NAMALWA (cell line): ENCODE measurements around the gene CEACAM19.
"Not testable (repeated sequence)": the region's sequence is repeated elsewhere in the genome, so short reads cannot be mapped to it uniquely, and the experiment has no call there.

Experiments
- DNase-seq: peaks from one replicate; pipeline ENCODE4 v3.0.0-alpha.2; 2015; ENCODE audit warnings: low spot score

CEACAM19 gene

GRCh38 chr19:44671400-44671799 is at the start of gene CEACAM19:
CEACAM19 (plus strand) TSS chr19:44671482; CDS start chr19:44671932, 450 bp downstream.
- no peak for DNase-seq

GRCh38 chr19:44623080-44623479 is 48.2 kb upstream of the CEACAM19 start:
- DNase-seq: no peak

- no peak for DNase-seq
These were observed 47.7 kb upstream of the CEACAM19 start for GRCh38 chr19:44623626-44624025.

GRCh38 chr19:44624840-44625354 is 46.4 kb upstream of the CEACAM19 start:
- no peak for DNase-seq

- not testable (repeated sequence) for DNase-seq
These were observed 45.6 kb upstream of the CEACAM19 start for GRCh38 chr19:44625637-44626036.

GRCh38 chr19:44626048-44626624 is 45.1 kb upstream of the CEACAM19 start:
- no peak for DNase-seq

GRCh38 chr19:44627631-44628030 is 43.7 kb upstream of the CEACAM19 start:
- DNase-seq: no peak

GRCh38 chr19:44628793-44629192 is 42.5 kb upstream of the CEACAM19 start:
- DNase-seq: no peak

GRCh38 chr19:44631611-44632010 is 39.7 kb upstream of the CEACAM19 start:
- not testable (repeated sequence) for DNase-seq

- not testable (repeated sequence) for DNase-seq
These were observed 37.2 kb upstream of the CEACAM19 start for GRCh38 chr19:44634058-44634457.

- no peak for DNase-seq
These were observed 36.5 kb upstream of the CEACAM19 start for GRCh38 chr19:44634785-44635184.

- DNase-seq: no peak
These were observed 35.5 kb upstream of the CEACAM19 start for GRCh38 chr19:44635581-44636438.

GRCh38 chr19:44636439-44637389 is 34.6 kb upstream of the CEACAM19 start:
- DNase-seq: no peak

GRCh38 chr19:44637390-44637764 is 33.9 kb upstream of the CEACAM19 start:
- no peak for DNase-seq

- no peak for DNase-seq
These were observed 30.8 kb upstream of the CEACAM19 start for GRCh38 chr19:44640518-44640917.

- DNase-seq: no peak
These were observed 29.6 kb upstream of the CEACAM19 start for GRCh38 chr19:44641501-44642265.

- no peak for DNase-seq
These were observed 28.9 kb upstream of the CEACAM19 start for GRCh38 chr19:44642377-44642776.

- DNase-seq: no peak
These were observed 27.5 kb upstream of the CEACAM19 start, which contains the start of gene PVR for GRCh38 chr19:44643605-44644401. PVR (plus strand) TSS chr19:44643910; CDS start chr19:44644097, 187 bp downstream.

GRCh38 chr19:44644402-44645016 is 26.8 kb upstream of the CEACAM19 start:
- no peak for DNase-seq
